Measurements from ENCODE around the gene CUEDC1. TPM values are rescaled to one million over a fixed set of nuclear protein-coding genes. Genes with fewer than 3 reads are reported as not detected.

CUEDC1 gene
- total and polyA plus RNA-seq, 2 of the 13 experiments (the other 11 are each of a cell fraction or from before 2014, with no cell fraction given), result 7.4 to 12.9 TPM

DNA sequence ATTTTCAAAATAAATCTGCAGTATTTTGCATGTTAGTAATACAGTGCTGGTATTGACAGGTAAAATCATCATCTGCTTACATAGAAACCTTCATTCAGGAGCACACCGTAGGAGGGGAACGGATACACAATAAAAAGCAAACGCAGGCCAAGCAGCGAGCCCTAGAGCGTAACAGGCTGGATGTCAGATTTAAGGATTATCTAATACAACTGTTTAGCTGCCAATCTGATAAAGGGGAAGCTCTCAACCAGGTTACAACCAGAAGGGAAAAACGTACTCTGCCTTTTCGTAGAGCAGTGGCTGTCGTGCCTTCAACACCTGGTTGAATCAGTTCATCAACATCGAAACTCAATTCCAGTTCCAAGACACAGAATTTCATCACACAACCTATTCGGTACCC lies 16.4 kb upstream of the CUEDC1 start:
- in situ Hi-C loops (cut with HindIII; ENCODE audit: extremely low pct_ligation_motif_present, low pct_unique_long_range_greater_than_20kb) (no loop called here), intact Hi-C loops (cut with micrococcal nuclease; ENCODE audit: unreplicated experiment) (no loop called here)
- no peak for ATAC-seq
- Histone ChIP-seq H3K79me2 (ENCODE audit: insufficient read depth, low read length) (no peaks in the 10 kb centered on the region), H3K9me3 (ENCODE audit: low read length) (no peaks in the 10 kb centered on the region), H3K4me1 (ENCODE audit: insufficient read depth, low read length) (peaks cover 44% of the 10 kb centered on the region), H3K4me3 (replicated peaks in 1 of 3; ENCODE audit: insufficient read depth in 1 of 3, low read depth in 2 of 3, low read length in 3 of 3) (no peak overlapping the region), H3K36me3 (replicated peaks in 1 of 2; ENCODE audit: control insufficient read depth in 1 of 2, insufficient read depth in 2 of 2, low read length in 2 of 2) (peaks cover 7 to 17% of the 10 kb centered on the region in 2 experiments; a peak in 4 of 5 replicates), H3K27me3 (ENCODE audit: control insufficient read depth in 1 of 2, insufficient read depth in 2 of 2, low read length in 2 of 2) (peaks cover 0 to 9% of the 10 kb centered on the region in 2 experiments; a peak in 3 of 5 replicates), H3K27ac (ENCODE audit: extremely low read length, insufficient read depth, low read length) (no peak overlapping the region), H2AFZ (ENCODE audit: low read length) (no peak overlapping the region), H4K20me1 (ENCODE audit: insufficient read depth, low read length) (peaks cover 7% of the 10 kb centered on the region; the same call in 1 of the 2 replicates), H3K4me2 (ENCODE audit: low read depth, low read length) (no peak overlapping the region), H3K9ac (ENCODE audit: insufficient read depth, low read depth, low read length) (no peak overlapping the region)
- BruUV-seq (replicated peaks), result no TSS peak
- TF ChIP-seq AGO2 (optimal IDR thresholded peaks at IDR 0.05; ENCODE audit: low read depth, low read length) (peak; percentile 38), RBFOX2 (IDR thresholded peaks at IDR 0.05; ENCODE audit: low read depth, low read length) (0 out of 2 replicates have a peak, but pooled peaks have one; percentile 19), ZFP36L1 (CRISPR knock-in tag; IDR thresholded peaks at IDR 0.05) (no peak), RBM22 (optimal IDR thresholded peaks at IDR 0.05; ENCODE audit: low read length) (peak; percentile 12), SP2 (CRISPR knock-in tag; IDR thresholded peaks at IDR 0.05) (no peak)
- DNase-seq (ENCODE audit: low spot score), result no peak
- FAIRE-seq, result no peak
- ChIA-PET POLR2A (interaction anchor here (1.2 to 2.0 kb wide), 3 partner anchors 9 to 36 kb away, joined by 3 to 4 read pairs (median 3); partner anchors contain the start of gene CUEDC1), CTCF (ENCODE audit: low intra/inter-chr PET ratio, low total read pairs) (no interaction called here)
- 92% methylated on average over 10 of the region's 10 CpGs for WGBS (ENCODE audit: low lambda C conversion rate)

- Histone ChIP-seq H3K27ac (ENCODE audit: extremely low read length, insufficient read depth, low read length) (no peak overlapping the region), H3K79me2 (ENCODE audit: insufficient read depth, low read length) (no peaks in the 10 kb centered on the region), H3K4me1 (ENCODE audit: insufficient read depth, low read length) (peaks cover 38% of the 10 kb centered on the region), H3K36me3 (replicated peaks in 1 of 2; ENCODE audit: control insufficient read depth in 1 of 2, insufficient read depth in 2 of 2, low read length in 2 of 2) (peaks cover 7 to 8% of the 10 kb centered on the region in 2 experiments; a peak in 4 of 5 replicates), H2AFZ (ENCODE audit: low read length) (no peak overlapping the region), H3K27me3 (ENCODE audit: control insufficient read depth in 1 of 2, insufficient read depth in 2 of 2, low read length in 2 of 2) (peaks cover 0 to 17% of the 10 kb centered on the region in 2 experiments; a peak in 3 of 5 replicates), H4K20me1 (ENCODE audit: insufficient read depth, low read length) (peaks cover 7% of the 10 kb centered on the region; the same call in 1 of the 2 replicates), H3K9me3 (ENCODE audit: low read length) (no peaks in the 10 kb centered on the region), H3K4me3 (replicated peaks in 1 of 3; ENCODE audit: insufficient read depth in 1 of 3, low read depth in 2 of 3, low read length in 3 of 3) (no peak overlapping the region), H3K9ac (ENCODE audit: insufficient read depth, low read depth, low read length) (no peak overlapping the region), H3K4me2 (ENCODE audit: low read depth, low read length) (no peak overlapping the region)
- ChIA-PET CTCF (ENCODE audit: low intra/inter-chr PET ratio, low total read pairs) (no interaction called here), POLR2A (interaction anchor here (0.6 to 2.0 kb wide), 5 partner anchors 10 to 83 kb away, joined by 3 to 4 read pairs (median 3); partner anchors contain the start of gene CUEDC1)
- intact Hi-C loops (cut with micrococcal nuclease; ENCODE audit: unreplicated experiment), result no loop called here
- FAIRE-seq (no peak), ATAC-seq (peak; percentile 42), DNase-seq (ENCODE audit: low spot score) (no peak)
- 26% methylated on average over 4 of the region's 4 CpGs for WGBS (ENCODE audit: low lambda C conversion rate)
- no TSS peak for BruUV-seq (replicated peaks)
- in situ Hi-C loops (cut with HindIII; ENCODE audit: extremely low pct_ligation_motif_present, low pct_unique_long_range_greater_than_20kb), result no loop called here
- TF ChIP-seq ZNF260 (CRISPR knock-in tag; IDR thresholded peaks at IDR 0.05; ENCODE audit: borderline replicate concordance, low read depth) (no peak), SMARCE1 (IDR thresholded peaks at IDR 0.05; ENCODE audit: borderline replicate concordance) (no peak), ZNF33B (CRISPR knock-in tag; IDR thresholded peaks at IDR 0.05) (no peak), BATF2 (CRISPR knock-in tag; IDR thresholded peaks at IDR 0.05) (no peak), ZFP1 (CRISPR knock-in tag; IDR thresholded peaks at IDR 0.05) (no peak), SNRNP70 (IDR thresholded peaks at IDR 0.05; ENCODE audit: low read depth, low read length) (no peak), ZFP82 (CRISPR knock-in tag; IDR thresholded peaks at IDR 0.05; ENCODE audit: borderline replicate concordance) (no peak)
- TF ChIP-seq, protein P1, sequence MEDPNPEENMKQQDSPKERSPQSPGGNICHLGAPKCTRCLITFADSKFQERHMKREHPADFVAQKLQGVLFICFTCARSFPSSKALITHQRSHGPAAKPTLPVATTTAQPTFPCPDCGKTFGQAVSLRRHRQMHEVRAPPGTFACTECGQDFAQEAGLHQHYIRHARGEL (CRISPR knock-in tag; IDR thresholded peaks at IDR 0.05), result no peak
- TF ChIP-seq, protein P2, sequence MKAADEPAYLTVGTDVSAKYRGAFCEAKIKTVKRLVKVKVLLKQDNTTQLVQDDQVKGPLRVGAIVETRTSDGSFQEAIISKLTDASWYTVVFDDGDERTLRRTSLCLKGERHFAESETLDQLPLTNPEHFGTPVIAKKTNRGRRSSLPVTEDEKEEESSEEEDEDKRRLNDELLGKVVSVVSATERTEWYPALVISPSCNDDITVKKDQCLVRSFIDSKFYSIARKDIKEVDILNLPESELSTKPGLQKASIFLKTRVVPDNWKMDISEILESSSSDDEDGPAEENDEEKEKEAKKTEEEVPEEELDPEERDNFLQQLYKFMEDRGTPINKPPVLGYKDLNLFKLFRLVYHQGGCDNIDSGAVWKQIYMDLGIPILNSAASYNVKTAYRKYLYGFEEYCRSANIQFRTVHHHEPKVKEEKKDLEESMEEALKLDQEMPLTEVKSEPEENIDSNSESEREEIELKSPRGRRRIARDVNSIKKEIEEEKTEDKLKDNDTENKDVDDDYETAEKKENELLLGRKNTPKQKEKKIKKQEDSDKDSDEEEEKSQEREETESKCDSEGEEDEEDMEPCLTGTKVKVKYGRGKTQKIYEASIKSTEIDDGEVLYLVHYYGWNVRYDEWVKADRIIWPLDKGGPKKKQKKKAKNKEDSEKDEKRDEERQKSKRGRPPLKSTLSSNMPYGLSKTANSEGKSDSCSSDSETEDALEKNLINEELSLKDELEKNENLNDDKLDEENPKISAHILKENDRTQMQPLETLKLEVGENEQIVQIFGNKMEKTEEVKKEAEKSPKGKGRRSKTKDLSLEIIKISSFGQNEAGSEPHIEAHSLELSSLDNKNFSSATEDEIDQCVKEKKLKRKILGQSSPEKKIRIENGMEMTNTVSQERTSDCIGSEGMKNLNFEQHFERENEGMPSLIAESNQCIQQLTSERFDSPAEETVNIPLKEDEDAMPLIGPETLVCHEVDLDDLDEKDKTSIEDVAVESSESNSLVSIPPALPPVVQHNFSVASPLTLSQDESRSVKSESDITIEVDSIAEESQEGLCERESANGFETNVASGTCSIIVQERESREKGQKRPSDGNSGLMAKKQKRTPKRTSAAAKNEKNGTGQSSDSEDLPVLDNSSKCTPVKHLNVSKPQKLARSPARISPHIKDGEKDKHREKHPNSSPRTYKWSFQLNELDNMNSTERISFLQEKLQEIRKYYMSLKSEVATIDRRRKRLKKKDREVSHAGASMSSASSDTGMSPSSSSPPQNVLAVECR (CRISPR knock-in tag; IDR thresholded peaks at IDR 0.05; ENCODE audit: borderline replicate concordance), result no peak
Observed at GRCh38 chr17:57970710-57971109, 15.5 kb upstream of the CUEDC1 start.

All from HepG2 (cell line).